HG03442 (cell line): ENCODE data around the gene ACTR1B.
"Not testable (repeated sequence)": the region's sequence is repeated elsewhere in the genome, so short reads cannot be mapped to it uniquely, and the experiment has no call there.

Experiments
- ATAC-seq: cut with Tn5 transposase; IDR thresholded peaks from one replicate; pipeline ENCODE4 v1.9.1; 2021; ENCODE audit warnings: mild to moderate bottlenecking, moderate library complexity; ENCODE audit not compliant: unreplicated experiment

Gene ACTR1B

GRCh38 chr2:97659256-97660043 is 4.4 kb downstream of the ACTR1B start:
- no peak for ATAC-seq

- ATAC-seq, result no peak
Observed at GRCh38 chr2:97658691-97659157, 5.1 kb downstream of the ACTR1B start.

GRCh38 chr2:97657986-97658690 is 5.7 kb downstream of the ACTR1B start:
- ATAC-seq, result no peak

GRCh38 chr2:97656905-97657587 is 6.8 kb downstream of the ACTR1B start:
- ATAC-seq, result no peak

DNA sequence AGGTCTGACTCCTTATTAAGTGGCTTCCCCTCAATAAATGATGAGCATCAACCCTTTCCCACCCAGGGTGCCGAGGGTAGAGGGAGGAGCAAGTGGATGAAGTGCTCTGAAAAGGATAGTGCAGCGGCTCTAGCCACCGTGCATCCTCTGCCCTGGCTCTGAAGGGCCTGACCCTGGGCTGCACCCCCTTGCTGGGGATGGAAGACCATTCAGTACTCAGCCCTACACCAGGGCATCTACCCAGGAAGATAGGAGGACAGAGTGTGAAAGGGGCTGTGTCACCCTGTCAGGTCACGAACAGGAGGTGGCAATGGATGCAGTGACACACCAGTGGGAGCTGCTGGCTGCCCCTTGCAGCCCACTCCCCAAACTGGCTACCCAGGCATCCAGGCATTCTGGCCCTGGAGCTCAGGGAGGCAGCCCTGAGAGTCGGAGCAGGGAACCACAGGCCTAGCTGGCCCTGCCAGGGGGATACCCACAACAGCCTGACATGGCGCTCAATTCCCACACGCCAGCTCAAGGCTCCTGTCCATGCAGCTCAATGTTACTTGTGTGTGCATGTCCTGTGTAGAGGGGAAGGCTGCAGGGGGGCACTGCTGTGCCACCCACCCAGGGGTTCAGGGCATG is 7.6 kb downstream of the ACTR1B start:
- ATAC-seq, result no peak

- no peak for ATAC-seq
Observed at GRCh38 chr2:97654791-97655190, 9.1 kb downstream of the ACTR1B start.

DNA sequence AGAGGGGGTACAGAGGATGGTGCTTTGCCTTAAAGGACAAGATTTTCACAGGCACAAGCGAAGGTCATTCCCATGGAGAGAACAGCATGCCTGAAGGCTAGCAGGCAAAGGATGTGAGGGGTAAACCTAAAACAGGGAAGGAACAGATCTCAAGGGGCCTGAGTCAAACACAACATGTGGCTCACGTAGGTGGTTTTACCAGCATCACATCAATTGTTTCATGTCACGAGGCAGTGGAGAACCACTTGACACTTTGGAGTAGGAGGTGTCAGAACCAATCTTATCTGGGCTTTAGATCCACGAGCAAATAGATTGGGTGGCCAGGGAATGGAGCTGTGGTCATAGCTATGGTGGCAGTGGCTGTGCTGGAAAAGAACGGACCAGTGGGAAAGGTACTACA is 9.5 kb downstream of the ACTR1B start:
- no peak for ATAC-seq

DNA sequence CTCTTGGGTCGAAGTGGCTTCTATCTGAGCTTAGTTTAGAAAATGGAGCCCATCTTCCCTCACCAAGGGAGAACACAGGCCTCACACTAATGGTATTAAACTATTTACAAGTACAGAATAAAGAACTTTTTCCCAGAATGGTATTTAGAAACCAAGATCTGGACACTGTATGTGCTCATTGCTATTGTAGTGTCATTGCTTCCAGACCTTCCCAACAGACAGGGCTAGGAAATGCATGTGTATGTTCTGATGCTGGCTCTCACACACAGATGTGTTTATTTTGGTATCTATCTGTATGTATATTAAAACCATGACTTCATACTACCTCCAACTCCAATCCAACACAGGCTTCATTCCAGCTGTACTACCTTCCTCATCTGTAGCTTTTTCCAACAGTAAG is 10.0 kb downstream of the ACTR1B start:
- no peak for ATAC-seq

DNA sequence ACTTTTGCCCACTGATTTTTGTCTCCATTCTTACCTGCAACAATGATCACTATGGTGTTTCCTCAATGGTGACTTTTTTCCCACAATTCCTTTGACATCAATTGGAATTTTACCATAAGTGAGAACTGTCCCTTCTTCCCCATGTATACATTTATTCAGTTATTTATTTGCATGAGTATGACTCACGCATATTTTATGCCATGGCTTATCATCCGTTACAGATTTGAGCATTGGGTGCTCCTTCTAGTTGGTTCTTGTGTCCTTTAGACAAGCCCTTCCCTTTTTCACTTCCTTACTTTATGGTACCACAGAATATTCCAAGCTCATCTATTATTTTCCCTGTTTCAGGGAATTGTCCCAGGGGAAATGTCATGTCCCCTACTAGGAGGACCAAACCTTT is 10.4 kb downstream of the ACTR1B start:
- ATAC-seq, result no peak

DNA sequence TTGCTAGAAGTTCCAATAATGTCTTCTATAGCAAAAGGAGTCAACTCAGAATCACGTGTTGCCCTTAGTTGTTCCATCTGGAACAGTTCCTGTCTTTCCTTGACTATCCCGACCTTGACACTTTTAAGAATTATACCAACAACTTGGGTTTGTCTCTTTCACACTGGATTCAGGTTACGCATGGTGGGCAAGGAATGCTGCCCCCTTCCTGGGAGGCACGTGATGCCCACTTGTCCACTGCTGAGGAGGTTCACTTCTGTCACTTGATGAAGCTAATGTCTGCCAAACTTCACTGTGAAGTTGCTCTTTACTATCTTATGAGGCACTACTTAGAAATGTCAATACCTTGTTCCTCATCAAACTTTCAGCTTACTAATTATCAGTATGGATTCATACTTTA is 12.7 kb downstream of the ACTR1B start:
- ATAC-seq, result no peak

- ATAC-seq, result no peak
Observed at GRCh38 chr2:97646977-97647376, 16.9 kb downstream of the ACTR1B start.

DNA sequence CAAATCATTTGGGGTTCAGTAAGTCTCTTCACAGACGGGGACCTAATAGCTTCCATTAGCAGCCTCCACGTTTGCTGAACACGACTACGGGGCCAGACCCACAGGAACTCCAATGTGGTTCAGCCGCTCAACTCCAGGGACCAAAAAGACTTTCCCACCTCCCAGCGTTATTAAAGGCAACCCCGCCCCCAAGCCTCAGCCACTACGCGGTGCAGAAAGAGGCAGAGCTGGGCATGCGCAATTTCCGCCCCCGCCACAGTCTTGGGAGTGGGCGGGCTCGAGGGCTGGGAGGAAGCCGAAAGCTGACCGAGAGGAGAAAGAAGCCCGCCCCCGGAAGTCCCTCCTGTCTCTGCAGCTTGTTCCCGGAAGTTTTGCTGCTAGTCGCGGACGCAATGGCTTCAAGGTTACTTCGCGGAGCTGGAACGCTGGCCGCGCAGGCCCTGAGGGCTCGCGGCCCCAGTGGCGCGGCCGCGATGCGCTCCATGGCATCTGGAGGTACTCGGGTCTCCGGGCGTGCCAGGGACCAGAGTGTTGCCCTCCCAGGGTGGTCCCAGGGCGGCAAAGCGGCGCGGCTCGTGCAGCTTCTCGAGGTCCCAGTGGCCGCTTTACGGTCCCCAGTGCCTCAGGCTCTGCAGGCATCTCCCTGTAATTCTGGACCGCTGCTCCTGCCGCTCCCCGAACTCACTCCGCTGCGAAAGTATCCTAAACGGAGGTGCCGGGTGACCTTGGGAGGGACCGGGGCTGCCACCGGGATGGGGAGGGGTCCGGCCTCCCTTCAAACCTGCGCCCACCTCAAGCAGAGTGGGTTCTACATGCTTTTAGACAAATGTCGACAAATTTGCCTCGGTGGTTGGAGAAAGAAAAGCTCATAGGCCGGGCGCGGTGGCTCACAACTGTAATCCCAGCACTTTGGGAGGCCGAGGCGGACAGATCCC is 17.9 kb downstream of the ACTR1B start, which contains the start of gene COX5B:
COX5B (plus strand) TSS at position 368 of the 935 bp plus-strand sequence; CDS start at position 393, 25 bp downstream.
- peak; percentile 93 for ATAC-seq

GRCh38 chr2:97645112-97645694 is 18.6 kb downstream of the ACTR1B start:
- peak; percentile 42 for ATAC-seq

- ATAC-seq, result no peak
Observed at GRCh38 chr2:97644023-97644717, 19.7 kb downstream of the ACTR1B start.

DNA sequence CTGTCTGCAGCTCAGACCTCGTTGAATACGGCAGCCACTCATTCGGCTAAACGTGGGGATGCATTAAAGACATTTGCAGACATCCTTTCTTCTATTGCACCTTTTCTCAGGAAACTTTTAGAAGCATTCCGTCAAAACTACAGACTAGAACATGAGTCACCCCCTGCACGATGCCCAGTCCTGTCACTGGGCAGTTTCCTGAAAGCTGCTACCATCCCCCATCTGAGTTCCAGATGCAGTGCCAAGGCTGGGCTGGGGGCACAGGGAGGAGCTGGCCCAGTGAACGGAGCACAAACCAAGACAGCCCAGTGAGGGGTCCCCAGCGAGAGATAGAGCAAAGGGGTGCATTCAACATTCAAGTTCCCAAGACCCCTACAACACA is 37.8 kb downstream of the ACTR1B start:
- not testable (repeated sequence) for ATAC-seq

- ATAC-seq, result not testable (repeated sequence)
Observed at GRCh38 chr2:97625354-97626048, 38.3 kb downstream of the ACTR1B start.

- not testable (repeated sequence) for ATAC-seq
Observed at GRCh38 chr2:97622976-97623375, 40.9 kb downstream of the ACTR1B start.

GRCh38 chr2:97620492-97620891 is 43.4 kb downstream of the ACTR1B start:
- ATAC-seq, result not testable (repeated sequence)
